Neural cell (in vitro differentiated cells): ENCODE measurements around the gene ANO3. TPM values are rescaled to one million over a fixed set of nuclear protein-coding genes. Genes with fewer than 3 reads are reported as not detected.
"Not testable (repeated sequence)": the region's sequence is repeated elsewhere in the genome, so short reads cannot be mapped to it uniquely, and the experiment has no call there.

Experiments
- H2AFZ ChIP-seq: fragments of 200-600, 300-800 bp; sonication (generic), shearing (Covaris generic); 2 replicates; pipeline ENCODE4 v1.6.0; 2014; ENCODE audit warnings: low read depth, mild to moderate bottlenecking, antibody characterized with exemption, low read length, moderate library complexity
- H3F3A ChIP-seq: fragments of 200-600 bp; shearing (Covaris generic); 2 replicates; pipeline ENCODE4 v1.6.1; 2016; ENCODE audit warnings: mild to moderate bottlenecking, moderate library complexity, mixed read lengths, antibody characterized with exemption, low read length; ENCODE audit not compliant: insufficient read depth, poor library complexity, severe bottlenecking
- H3K27ac ChIP-seq: fragments of 200-600, 300-800 bp; sonication (generic), shearing (Covaris generic); 2 replicates; pipeline ENCODE4 v1.5.1; 2014; ENCODE audit warnings: mild to moderate bottlenecking, low read length, moderate library complexity
- H3K27me3 ChIP-seq: fragments of 300-800, 200-600 bp; sonication (generic), shearing (Covaris generic); 2 replicates; pipeline ENCODE4 v1.6.0; 2014; ENCODE audit warnings: mild to moderate bottlenecking, low read depth, low read length, moderate library complexity; ENCODE audit not compliant: insufficient read depth
- H3K36me3 ChIP-seq: fragments of 300-800, 200-600 bp; sonication (generic), shearing (Covaris generic); 2 replicates; pipeline ENCODE4 v1.5.1; 2014; ENCODE audit warnings: mild to moderate bottlenecking, antibody characterized with exemption, low read length, moderate library complexity; ENCODE audit not compliant: insufficient read depth
- H3K4me2 ChIP-seq: fragments of 300-800, 200-600 bp; sonication (generic), shearing (Covaris generic); 2 replicates; pipeline ENCODE4 v1.6.0; 2014; ENCODE audit warnings: mild to moderate bottlenecking, low read length
- H3K4me3 ChIP-seq: fragments of 300-800, 200-600 bp; sonication (generic), shearing (Covaris generic); 2 replicates; pipeline ENCODE4 v1.5.1; 2014; ENCODE audit warnings: mild to moderate bottlenecking, low read length, moderate library complexity
- H3K79me2 ChIP-seq: fragments of 200-600 bp; shearing (Covaris generic); replicated peaks from 2 replicates; pipeline ENCODE4 v1.6.0; 2014; ENCODE audit warnings: mild to moderate bottlenecking, low read length, moderate library complexity; ENCODE audit not compliant: insufficient read depth
- H3K9ac ChIP-seq: fragments of 300-800, 200-600 bp; sonication (generic), shearing (Covaris generic); 2 replicates; pipeline ENCODE4 v1.6.1; 2016; ENCODE audit warnings: mild to moderate bottlenecking, low read length, mixed read lengths
- H3K9me2 ChIP-seq: fragments of 200-600 bp; shearing (Covaris generic); 2 replicates; pipeline ENCODE4 v1.6.1; 2016; ENCODE audit warnings: mild to moderate bottlenecking, low read length, mixed read lengths; ENCODE audit not compliant: insufficient read depth
- H3K9me3 ChIP-seq: fragments of 200-600, 300-800 bp; sonication (generic), shearing (Covaris generic); 2 replicates; pipeline ENCODE4 v1.6.1; 2016; ENCODE audit warnings: mild to moderate bottlenecking, mixed run types, low read length, moderate library complexity, mixed read lengths
- H4K20me1 ChIP-seq: fragments of 200-600 bp; shearing (Covaris generic); 2 replicates; pipeline ENCODE4 v1.6.1; 2016; ENCODE audit warnings: mild to moderate bottlenecking, mixed run types; ENCODE audit not compliant: insufficient read depth
- CTCF ChIP-seq: fragments of 450-650 bp; IDR thresholded peaks from 2 replicates; pipeline ENCODE4 v1.5.1; 2014; ENCODE audit warnings: antibody characterized with exemption, mild to moderate bottlenecking, moderate library complexity; ENCODE audit not compliant: poor library complexity, severe bottlenecking
- EP300 ChIP-seq: fragments of 450-650 bp; conservative IDR thresholded peaks from 2 replicates; pipeline ENCODE4 v1.6.1; 2014; ENCODE audit warnings: antibody characterized with exemption, mild to moderate bottlenecking, moderate library complexity; ENCODE audit not compliant: poor library complexity, severe bottlenecking
- EZH2 ChIP-seq: fragments of 200-600, 300-800 bp; shearing (Covaris generic), sonication (generic); IDR thresholded peaks from 2 replicates; pipeline ENCODE4 v1.6.1; 2014; ENCODE audit warnings: antibody characterized with exemption, low read length, borderline replicate concordance, mild to moderate bottlenecking; ENCODE audit not compliant: insufficient read depth, poor library complexity, severe bottlenecking
- MXI1 ChIP-seq: fragments of 450-650 bp; conservative IDR thresholded peaks from 2 replicates; pipeline ENCODE4 v1.6.1; 2014; ENCODE audit warnings: antibody characterized with exemption, mild to moderate bottlenecking; ENCODE audit not compliant: poor library complexity, severe bottlenecking
- POLR2AphosphoS5 ChIP-seq: IDR thresholded peaks from 2 replicates; pipeline ENCODE4 v1.6.1; 2012
- RAD21 ChIP-seq: fragments of 450-650 bp; conservative IDR thresholded peaks from 2 replicates; pipeline ENCODE4 v1.6.1; 2014; ENCODE audit warnings: antibody characterized with exemption, mild to moderate bottlenecking, moderate library complexity
- REST ChIP-seq: IDR thresholded peaks from 2 replicates; pipeline ENCODE4 v1.6.1; 2012; ENCODE audit warnings: borderline replicate concordance
- SMC3 ChIP-seq: fragments of 450-650 bp; conservative IDR thresholded peaks from 2 replicates; pipeline ENCODE4 v1.6.1; 2014; ENCODE audit warnings: antibody characterized with exemption, mild to moderate bottlenecking, moderate library complexity; ENCODE audit not compliant: poor library complexity
- TAF1 ChIP-seq: IDR thresholded peaks from 2 replicates; pipeline ENCODE4 v1.6.1; 2012; ENCODE audit warnings: low read depth
- polyA plus RNA-seq: library from polyadenylated mRNA; depleted of rRNA; stranded (reverse); fragments of >200 nt; gene quantifications from 2 replicates; pipeline ENCODE4 v1.2.3, GENCODE V29; 2014

The ANO3 gene
- polyA plus RNA-seq, 1 donor from 2014 or later, result not detected

- Histone ChIP-seq H3F3A (no peaks in the 10 kb centered on the region), H3K9ac (no peak overlapping the region), H3K4me2 (no peak overlapping the region), H3K27ac (no peak overlapping the region), H3K9me3 (no peaks in the 10 kb centered on the region), H3K9me2 (no peaks in the 10 kb centered on the region), H4K20me1 (no peaks in the 10 kb centered on the region), H3K4me3 (no peak overlapping the region), H3K27me3 (no peaks in the 10 kb centered on the region), H2AFZ (no peak overlapping the region), H3K79me2 (no peaks in the 10 kb centered on the region), H3K36me3 (no peaks in the 10 kb centered on the region)
- TF ChIP-seq POLR2AphosphoS5, result no peak
- TF ChIP-seq MXI1, result no peak
- TF ChIP-seq CTCF, result no peak
- no peak for TF ChIP-seq REST
- TF ChIP-seq EZH2, result no peak
- no peak for TF ChIP-seq TAF1
- no peak for TF ChIP-seq SMC3
- TF ChIP-seq RAD21, result no peak
- TF ChIP-seq EP300, result no peak
Measured at GRCh38 chr11:26287067-26287518, 44.8 kb upstream of the ANO3 start.

GRCh38 chr11:26297189-26297975 is 34.5 kb upstream of the ANO3 start:
- no peak overlapping the region for H3K4me2 ChIP-seq
- H3K9me3 ChIP-seq, result no peaks in the 10 kb centered on the region
- H2AFZ ChIP-seq, result no peak overlapping the region
- TF ChIP-seq RAD21 (peak; percentile 85), SMC3 (peak; percentile 85), REST (no peak), MXI1 (no peak), CTCF (peak; percentile 79)
- H4K20me1 ChIP-seq, result no peaks in the 10 kb centered on the region
- no peaks in the 10 kb centered on the region for H3K79me2 ChIP-seq
- H3F3A ChIP-seq, result no peaks in the 10 kb centered on the region
- H3K9me2 ChIP-seq, result no peaks in the 10 kb centered on the region
- no peak overlapping the region for H3K4me3 ChIP-seq
- H3K36me3 ChIP-seq, result no peaks in the 10 kb centered on the region
- H3K9ac ChIP-seq, result no peak overlapping the region
- no peaks in the 10 kb centered on the region for H3K27me3 ChIP-seq
- no peak overlapping the region for H3K27ac ChIP-seq

GRCh38 chr11:26316372-26316771 is 15.6 kb upstream of the ANO3 start:
- not testable (repeated sequence) for H3K36me3 ChIP-seq, H3K79me2 ChIP-seq, H3K4me3 ChIP-seq, H3K4me2 ChIP-seq, H3F3A ChIP-seq, H3K27ac ChIP-seq, H3K9me3 ChIP-seq, H4K20me1 ChIP-seq, H3K9me2 ChIP-seq, H3K27me3 ChIP-seq, H3K9ac ChIP-seq, H2AFZ ChIP-seq
